K562 (cell line): ENCODE measurements around the gene PRKAA1. TPM values are rescaled to one million over a fixed set of nuclear protein-coding genes. Genes with fewer than 3 reads are reported as not detected.

Experiments used
- BRD4 ChIP-seq: fragments of 200-600 bp; sonication (generic); IDR thresholded peaks from 2 replicates; pipeline ENCODE4 v1.6.1; 2017; ENCODE audit warnings: inconsistent platforms
- CLOCK ChIP-seq: fragments of 250-450 bp; sonication (Bioruptor Pico); IDR thresholded peaks from 2 replicates; pipeline ENCODE4 v1.4.0; 2020; ENCODE audit warnings: mild to moderate bottlenecking, moderate library complexity, borderline replicate concordance
- FOXJ3 ChIP-seq: sonication (generic); formaldehyde crosslinking; IDR thresholded peaks from 2 replicates; pipeline ENCODE4 v1.4.0; 2020; ENCODE audit warnings: mild to moderate bottlenecking, missing genetic modification reagents
- HMBOX1 ChIP-seq: sonication (generic); IDR thresholded peaks from 2 replicates; pipeline ENCODE4 v1.6.1; 2016
- MTA1 ChIP-seq: fragments of 450-650 bp; IDR thresholded peaks from 2 replicates; pipeline ENCODE4 v1.6.1; 2017; ENCODE audit warnings: borderline replicate concordance
- PKNOX1 ChIP-seq: fragments of 450-650 bp; IDR thresholded peaks from 2 replicates; pipeline ENCODE4 v1.6.1; 2016
- SP2 ChIP-seq: IDR thresholded peaks from 2 replicates; pipeline ENCODE4 v1.6.1; 2011; ENCODE audit warnings: mild to moderate bottlenecking, low read depth, low read length, moderate library complexity; ENCODE audit not compliant: poor library complexity, severe bottlenecking; ENCODE audit errors: extremely low read depth
- TAF7 ChIP-seq: fragments of 450-650 bp; IDR thresholded peaks from 2 replicates; pipeline ENCODE4 v1.6.1; 2016; ENCODE audit warnings: missing genetic modification characterization, missing compliant biosample characterization
- TEAD4 ChIP-seq, 2 experiments: sonication (generic) in 1 of 2; formaldehyde crosslinking in 1 of 2; IDR thresholded peaks; 2 replicates each; pipeline versions ENCODE4 v1.6.1 to v1.8.0; 2012 to 2022; ENCODE audit warnings: borderline replicate concordance in 1 of 2, inconsistent platforms in 1 of 2, low read length in 1 of 2, mild to moderate bottlenecking in 1 of 2, missing genetic modification reagents in 1 of 2
- VEZF1 ChIP-seq: fragments of 200-800 bp; sonication (Bioruptor generic); IDR thresholded peaks from 2 replicates; pipeline ENCODE4 v1.6.1; 2017; ENCODE audit warnings: missing genetic modification characterization, missing compliant biosample characterization
- YY1 ChIP-seq, 3 experiments: IDR thresholded peaks; 2 replicates each; pipeline ENCODE4 v1.6.1; 2011; ENCODE audit warnings: low read length in 2 of 3, mild to moderate bottlenecking in 2 of 3, moderate library complexity in 2 of 3, borderline replicate concordance in 1 of 3, control low read depth in 1 of 3, low read depth in 1 of 3; ENCODE audit not compliant: insufficient read depth in 3 of 3, insufficient replicate concordance in 2 of 3, control insufficient read depth in 1 of 3, insufficient read length in 1 of 3; ENCODE audit errors: extremely low read depth in 1 of 3
- ZBED1 ChIP-seq: IDR thresholded peaks from 2 replicates; pipeline ENCODE4 v1.6.1; 2014
- ZBTB26 ChIP-seq: fragments of 450-650 bp; formaldehyde crosslinking; IDR thresholded peaks from 2 replicates; pipeline ENCODE4 v1.4.0; 2022; ENCODE audit warnings: missing genetic modification characterization
- ZNF280B ChIP-seq: fragments of 250-450 bp; sonication (Bioruptor Pico); IDR thresholded peaks from 2 replicates; pipeline ENCODE4 v1.5.1; 2021; ENCODE audit warnings: mild to moderate bottlenecking
- polyA plus RNA-seq, 8 experiments: library from polyadenylated mRNA; depleted of rRNA in 4 of 8; stranded (reverse) in 5 of 8; unstranded in 3 of 8; fragments of >200 nt; fragmentation: Nextera tagmentation in 2 of 8; fragmentation: Illumina TruSeq in 1 of 8; extraction: Ambion mirVana in 2 of 8; extraction: Trizol in 1 of 8; gene quantifications; 2 replicates each; pipeline versions ENCODE4 v1.2.1 to v1.2.3, GENCODE V29; 2011 to 2014; ENCODE audit warnings: inconsistent platforms in 1 of 8, missing spikeins in 1 of 8
- total RNA-seq, 7 experiments: library from RNA; depleted of rRNA in 6 of 7; stranded (reverse); fragments of >200 nt in 6 of 7; fragmentation: Illumina TruSeq in 2 of 7; extraction: Trizol in 2 of 7; gene quantifications; 2 replicates each; pipeline versions ENCODE4 v1.2.1 to v1.2.3, GENCODE V29; 2011 to 2021; ENCODE audit warnings: low replicate concordance in 1 of 7

Gene PRKAA1
- total and polyA plus RNA-seq, 9 of the 15 experiments (the other 6 are each of a cell fraction or from before 2014, with no cell fraction given): 24.5 to 84.0 (median 51.4) TPM

- TF ChIP-seq BRD4: no peak
- TF ChIP-seq CLOCK: no peak
- TF ChIP-seq TEAD4 (IDR thresholded peaks at IDR 0.05; ENCODE audit: low read length): peak; percentile 27
- TF ChIP-seq TEAD4 (CRISPR knock-in tag; IDR thresholded peaks at IDR 0.05; ENCODE audit: borderline replicate concordance): peak; percentile 92; the same call in 1 of the 2 replicates
- no peak for TF ChIP-seq HMBOX1
- no peak for TF ChIP-seq FOXJ3 (CRISPR knock-in tag)
- peak; percentile 76 for TF ChIP-seq PKNOX1
- peak; percentile 39; the same call in 1 of the 2 replicates for TF ChIP-seq MTA1
- peak; percentile 84 for TF ChIP-seq VEZF1 (CRISPR knock-in tag)
- peak in 2 of 3 experiments; percentile 75 to 78 for TF ChIP-seq YY1 (IDR thresholded peaks at IDR 0.05; ENCODE audit: borderline replicate concordance in 1 of 3, control insufficient read depth in 1 of 3, extremely low read depth in 1 of 3, insufficient read depth in 3 of 3, insufficient read length in 1 of 3, insufficient replicate concordance in 2 of 3, low read depth in 1 of 3, low read length in 2 of 3)
- no peak for TF ChIP-seq SP2
- TF ChIP-seq ZBED1: peak; percentile 77; the same call in 1 of the 2 replicates
- no peak for TF ChIP-seq ZNF280B (CRISPR knock-in tag)
- TF ChIP-seq TAF7 (tag): no peak
- TF ChIP-seq ZBTB26: peak; percentile 81; the same call in 1 of the 2 replicates
These were observed 42.5 kb downstream of the PRKAA1 start, which contains the start of gene TTC33 (continued) for GRCh38 chr5:40755407-40756365.
